Gastroesophageal sphincter (tissue), 4 donors: ENCODE results near the gene SCLY. TPM values are rescaled to one million over a fixed set of nuclear protein-coding genes. Genes with fewer than 3 reads are reported as not detected.

ENCODE experiments used
- ATAC-seq: fragments of 150-250 bp; one replicate; pipeline ENCODE4 v1.9.1; 2016; ENCODE audit warnings: mild to moderate bottlenecking, moderate library complexity
- H3K27ac ChIP-seq, 4 donors: fragments of 200-600 bp; sonication (generic) in 3 of 4; 1 replicate in 3 of 4; 2 replicates in 1 of 4; pipeline ENCODE4 v1.5.1; 2016 to 2019
- H3K27me3 ChIP-seq: fragments of 200-600 bp; sonication (generic); one replicate; pipeline ENCODE4 v1.5.1; 2019
- H3K36me3 ChIP-seq, 2 donors: fragments of 200-600 bp; sonication (generic); one replicate each; pipeline ENCODE4 v1.5.1; 2019; ENCODE audit warnings: control low read depth in 1 of 2
- H3K4me1 ChIP-seq, 3 donors: fragments of 200-600 bp; sonication (generic); 1 replicate in 2 of 3; 2 replicates in 1 of 3; pipeline ENCODE4 v1.5.1; 2016 to 2019; ENCODE audit warnings: control low read depth in 2 of 3
- H3K4me3 ChIP-seq, 2 donors: fragments of 200-600 bp; sonication (generic); one replicate each; pipeline ENCODE4 v1.5.1; 2019; ENCODE audit warnings: mild to moderate bottlenecking in 1 of 2, moderate library complexity in 1 of 2
- H3K9me3 ChIP-seq, 3 donors: fragments of 200-600 bp; sonication (generic); one replicate each; pipeline ENCODE4 v1.5.1; 2017 to 2019; ENCODE audit warnings: control low read depth in 2 of 3
- EP300 ChIP-seq: sonication (generic); formaldehyde crosslinking; IDR thresholded peaks from one replicate; pipeline ENCODE4 v1.6.1; 2017; ENCODE audit warnings: antibody characterized with exemption, mild to moderate bottlenecking
- POLR2A ChIP-seq, 2 donors: fragments of 450-650 bp; IDR thresholded peaks; one replicate each; pipeline ENCODE4 v1.6.1; 2017; ENCODE audit warnings: antibody characterized with exemption in 2 of 2, mild to moderate bottlenecking in 2 of 2, moderate library complexity in 1 of 2
- POLR2AphosphoS5 ChIP-seq: sonication (generic); formaldehyde crosslinking; IDR thresholded peaks from one replicate; pipeline ENCODE4 v1.6.1; 2017; ENCODE audit warnings: antibody characterized with exemption
- WGBS, 2 donors: methylation state at CpG; one replicate each; pipeline ENCODE4 v1.1.5; 2018; ENCODE audit warnings: low coverage in 1 of 2; 5-methylcytosine and 5-hydroxymethylcytosine counted together
- small RNA-seq, 4 donors: library from RNA; depleted of rRNA; stranded (forward); fragments of <200 nt; gene quantifications; one replicate each; pipeline ENCODE3, GENCODE V24; 2016
- total RNA-seq, 4 donors: library from RNA; depleted of rRNA; stranded (reverse); fragments of >200 nt; gene quantifications; one replicate each; pipeline ENCODE4 v1.1.0, GENCODE V29; 2016
- TF ChIP-seq, protein P1 (sequence below), 4 experiments: fragments of 200-600 bp in 2 of 4; fragments of 450-650 bp in 2 of 4; sonication (generic) in 1 of 4; IDR thresholded peaks; one replicate each; pipeline ENCODE4 v1.5.1; 2017 to 2019; ENCODE audit warnings: antibody characterized with exemption in 4 of 4, mild to moderate bottlenecking in 2 of 4, moderate library complexity in 2 of 4

SCLY gene
- total RNA-seq, 4 donors from 2014 or later = 14.2 to 23.2 (median 16.5) TPM

DNA sequence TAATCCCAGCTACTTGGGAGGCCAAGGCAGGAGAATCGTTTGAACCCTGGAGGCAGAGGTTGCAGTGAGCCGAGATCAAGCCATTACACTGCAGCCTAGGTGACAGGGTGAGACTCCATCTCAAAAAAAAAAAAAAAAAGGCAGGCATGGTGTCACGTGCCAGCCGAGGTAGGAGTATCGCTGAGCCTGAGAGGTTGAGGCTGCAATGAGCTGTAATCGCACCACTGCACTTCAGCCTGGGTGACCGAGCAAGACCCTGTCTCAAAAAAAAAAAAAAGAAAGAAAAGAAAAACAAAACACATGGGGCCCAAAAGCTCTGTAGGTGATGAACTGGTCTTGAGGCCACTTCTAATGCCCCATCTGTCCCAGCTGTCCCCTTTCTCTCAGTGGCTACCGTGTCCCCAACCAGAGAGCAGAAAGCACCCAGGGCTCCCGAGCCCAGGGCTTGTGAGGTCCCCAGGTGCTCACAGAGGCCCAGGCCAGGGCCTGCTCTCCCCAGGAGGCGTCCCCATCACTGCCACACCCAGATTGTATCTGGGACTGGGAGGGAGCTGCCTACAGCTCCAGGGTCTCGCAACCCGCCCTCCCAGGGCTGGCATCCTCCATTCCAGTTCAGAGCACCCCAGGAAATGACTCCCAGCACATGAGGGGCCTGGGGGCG is 86.2 kb downstream of the SCLY start:
- WGBS, 2 donors = 81 to 83% methylated on average over 1 to 7 of the region's 13 CpGs

GRCh38 chr2:238148981-238149380 is 88.2 kb downstream of the SCLY start:
- peaks cover 0 to 6% (median 0%) of the 10 kb centered on the region in 3 donors for H3K4me1 ChIP-seq
- H3K27ac ChIP-seq = no peak overlapping the region
- WGBS, 2 donors = 100% methylated on average over 2 of the region's 15 CpGs; no CpG with 5 or more reads in 1 of the 2 donors
- TF ChIP-seq POLR2AphosphoS5 (no peak), EP300 (no peak), POLR2A (IDR thresholded peaks at IDR 0.05) (no peak)
- TF ChIP-seq, protein P1, sequence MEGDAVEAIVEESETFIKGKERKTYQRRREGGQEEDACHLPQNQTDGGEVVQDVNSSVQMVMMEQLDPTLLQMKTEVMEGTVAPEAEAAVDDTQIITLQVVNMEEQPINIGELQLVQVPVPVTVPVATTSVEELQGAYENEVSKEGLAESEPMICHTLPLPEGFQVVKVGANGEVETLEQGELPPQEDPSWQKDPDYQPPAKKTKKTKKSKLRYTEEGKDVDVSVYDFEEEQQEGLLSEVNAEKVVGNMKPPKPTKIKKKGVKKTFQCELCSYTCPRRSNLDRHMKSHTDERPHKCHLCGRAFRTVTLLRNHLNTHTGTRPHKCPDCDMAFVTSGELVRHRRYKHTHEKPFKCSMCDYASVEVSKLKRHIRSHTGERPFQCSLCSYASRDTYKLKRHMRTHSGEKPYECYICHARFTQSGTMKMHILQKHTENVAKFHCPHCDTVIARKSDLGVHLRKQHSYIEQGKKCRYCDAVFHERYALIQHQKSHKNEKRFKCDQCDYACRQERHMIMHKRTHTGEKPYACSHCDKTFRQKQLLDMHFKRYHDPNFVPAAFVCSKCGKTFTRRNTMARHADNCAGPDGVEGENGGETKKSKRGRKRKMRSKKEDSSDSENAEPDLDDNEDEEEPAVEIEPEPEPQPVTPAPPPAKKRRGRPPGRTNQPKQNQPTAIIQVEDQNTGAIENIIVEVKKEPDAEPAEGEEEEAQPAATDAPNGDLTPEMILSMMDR (IDR thresholded peaks at IDR 0.05) = no peak
- no peak for ATAC-seq
- no peaks in the 10 kb centered on the region for H3K9me3 ChIP-seq
- no peaks in the 10 kb centered on the region for H3K36me3 ChIP-seq
- H3K27me3 ChIP-seq = no peaks in the 10 kb centered on the region
- H3K4me3 ChIP-seq = no peak overlapping the region

More for the DNA sequence above, 86.2 kb downstream of the SCLY start:
- no peaks in the 10 kb centered on the region for H3K9me3 ChIP-seq
- ATAC-seq = no peak
- no peaks in the 10 kb centered on the region for H3K27me3 ChIP-seq
- no peak overlapping the region for H3K27ac ChIP-seq
- no peak for TF ChIP-seq EP300
- TF ChIP-seq POLR2AphosphoS5 = no peak
- TF ChIP-seq, protein P1 (IDR thresholded peaks at IDR 0.05) = no peak
- no peak for TF ChIP-seq POLR2A (IDR thresholded peaks at IDR 0.05)
- no peaks in the 10 kb centered on the region for H3K36me3 ChIP-seq
- no peak overlapping the region for H3K4me3 ChIP-seq
- H3K4me1 ChIP-seq = peaks cover 0 to 19% (median 3%) of the 10 kb centered on the region in 3 donors

Small RNAs within 50 kb of the gene (small RNA-seq; reads per million reads assigned to genes)
- gene RNU6-1333P = 0 reads per million in 4 donors

Other genes starting within 250 kb of the SCLY start
- gene RAMP1, start 201.4 kb upstream of the SCLY start, total RNA-seq = 100 to 1,000 TPM; 213 to 355 (median 286) TPM
- gene UBE2F, start 94.0 kb upstream of the SCLY start, total RNA-seq = 10 to 100 TPM; 85.0 to 99.5 (median 96.3) TPM
- 1 to 10 TPM in 1 of 4 donors, under 1 TPM in 2, not detected in 1; 0.12 to 3.4 (median 0.31) TPM for gene ESPNL, start 39.3 kb downstream of the SCLY start, total RNA-seq
- 1 to 10 TPM; 1.3 to 8.1 (median 3.7) TPM for gene KLHL30, start 77.7 kb downstream of the SCLY start, total RNA-seq
- under 1 TPM in 3 of 4 donors, not detected in 1; 0.35 to 0.94 (median 0.74) TPM for gene ERFE, start 98.0 kb downstream of the SCLY start, total RNA-seq
- 10 to 100 TPM; 18.5 to 45.5 (median 35.1) TPM for gene ILKAP, start 142.7 kb downstream of the SCLY start, total RNA-seq
- 10 to 100 TPM in 2 of 4 donors, 1 to 10 TPM in 2; 3.8 to 19.5 (median 12.2) TPM for gene HES6, start 179.0 kb downstream of the SCLY start, total RNA-seq
- gene PER2, start 227.6 kb downstream of the SCLY start, total RNA-seq = 10 to 100 TPM in 3 of 4 donors, 1 to 10 TPM in 1; 8.7 to 20.5 (median 17.0) TPM